GM21423 (cell line): ENCODE results near the gene TAOK2.
"Not testable (repeated sequence)": the region's sequence is repeated elsewhere in the genome, so short reads cannot be mapped to it uniquely, and the experiment has no call there.

Source experiments
- ATAC-seq: cut with Tn5 transposase; IDR thresholded peaks from one replicate; pipeline ENCODE4 v1.9.1; 2021; ENCODE audit warnings: mild to moderate bottlenecking, moderate library complexity; ENCODE audit not compliant: unreplicated experiment

Gene TAOK2

GRCh38 chr16:30017277-30017656, 43.6 kb downstream of the TAOK2 start:
- no peak for ATAC-seq

GRCh38 chr16:30017937-30018336, 44.3 kb downstream of the TAOK2 start:
- not testable (repeated sequence) for ATAC-seq

- no peak for ATAC-seq
Observed at GRCh38 chr16:30018731-30019158, 45.1 kb downstream of the TAOK2 start.

- ATAC-seq = no peak
Observed at GRCh38 chr16:30022887-30023286, 49.2 kb downstream of the TAOK2 start, which contains the start of gene C16orf92. C16orf92 (plus strand) TSS chr16:30023198; CDS start chr16:30023341, 143 bp downstream.

GRCh38 chr16:30023586-30023985, 49.9 kb downstream of the TAOK2 start:
- ATAC-seq = no peak

GRCh38 chr16:30024451-30024850, 50.8 kb downstream of the TAOK2 start:
- no peak for ATAC-seq

- ATAC-seq = no peak
Observed at GRCh38 chr16:30025156-30025555, 51.5 kb downstream of the TAOK2 start.

GRCh38 chr16:30025574-30025973, 51.9 kb downstream of the TAOK2 start:
- no peak for ATAC-seq

GRCh38 chr16:30026449-30026848, 52.8 kb downstream of the TAOK2 start:
- no peak for ATAC-seq

- ATAC-seq = no peak
Observed at GRCh38 chr16:30027588-30028437, 54.1 kb downstream of the TAOK2 start.

GRCh38 chr16:30028438-30029076, 54.9 kb downstream of the TAOK2 start:
- ATAC-seq = no peak

GRCh38 chr16:30030011-30030685, 56.5 kb downstream of the TAOK2 start:
- no peak for ATAC-seq

- ATAC-seq = no peak
Observed at GRCh38 chr16:30030841-30031413, 57.3 kb downstream of the TAOK2 start, which contains the start of gene TLCD3B. TLCD3B (minus strand) TSS chr16:30031271; CDS start chr16:30030527, 744 bp downstream.

- no peak for ATAC-seq
Observed at GRCh38 chr16:30031477-30031918, 57.8 kb downstream of the TAOK2 start.

- ATAC-seq = no peak
Observed at GRCh38 chr16:30032083-30032819, 58.6 kb downstream of the TAOK2 start.

GRCh38 chr16:30033270-30033669, 59.6 kb downstream of the TAOK2 start:
- no peak for ATAC-seq

GRCh38 chr16:30040221-30040620, 66.6 kb downstream of the TAOK2 start:
- ATAC-seq = no peak

GRCh38 chr16:30040690-30041089, 67.0 kb downstream of the TAOK2 start:
- ATAC-seq = not testable (repeated sequence)

- no peak for ATAC-seq
Observed at GRCh38 chr16:30041841-30042240, 68.2 kb downstream of the TAOK2 start.
